HG02885 (cell line): ENCODE results near the gene DNAJC28.
"Not testable (repeated sequence)": the region's sequence is repeated elsewhere in the genome, so short reads cannot be mapped to it uniquely, and the experiment has no call there.

Source experiments
- ATAC-seq: cut with Tn5 transposase; IDR thresholded peaks from one replicate; pipeline ENCODE4 v1.9.1; 2021; ENCODE audit warnings: mild to moderate bottlenecking; ENCODE audit not compliant: unreplicated experiment, poor library complexity

Gene DNAJC28

DNA sequence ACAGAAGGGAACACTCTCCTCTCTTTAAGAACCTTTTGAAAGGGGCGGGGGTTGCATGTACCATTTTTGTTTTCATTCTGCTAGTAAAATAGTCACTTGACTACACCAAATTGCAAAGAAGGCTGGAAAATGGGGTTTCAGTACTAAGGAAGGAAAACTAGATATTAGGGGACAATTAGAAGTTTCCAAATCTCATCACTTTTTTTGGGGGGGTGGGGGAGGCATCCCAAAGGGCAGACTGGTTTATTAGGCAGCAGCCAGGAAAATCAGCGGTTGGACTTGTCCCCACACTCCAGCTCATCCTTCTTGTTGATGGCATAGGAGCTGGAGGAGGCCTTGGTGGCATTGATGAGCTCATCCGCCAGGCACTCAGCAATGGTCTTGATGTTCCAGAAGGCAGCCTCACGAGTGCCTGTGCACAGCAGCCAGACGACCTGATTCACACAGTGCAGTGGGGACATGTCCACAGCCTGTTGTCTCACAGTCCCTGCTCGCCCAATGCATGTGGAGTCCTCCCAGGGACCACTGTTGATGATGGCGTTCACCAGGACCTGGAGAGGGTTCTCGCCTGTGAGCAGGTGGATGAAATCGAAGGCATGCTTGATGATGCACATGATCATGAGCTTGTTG, 10.1 kb downstream of the DNAJC28 start:
- ATAC-seq, result no peak

DNA sequence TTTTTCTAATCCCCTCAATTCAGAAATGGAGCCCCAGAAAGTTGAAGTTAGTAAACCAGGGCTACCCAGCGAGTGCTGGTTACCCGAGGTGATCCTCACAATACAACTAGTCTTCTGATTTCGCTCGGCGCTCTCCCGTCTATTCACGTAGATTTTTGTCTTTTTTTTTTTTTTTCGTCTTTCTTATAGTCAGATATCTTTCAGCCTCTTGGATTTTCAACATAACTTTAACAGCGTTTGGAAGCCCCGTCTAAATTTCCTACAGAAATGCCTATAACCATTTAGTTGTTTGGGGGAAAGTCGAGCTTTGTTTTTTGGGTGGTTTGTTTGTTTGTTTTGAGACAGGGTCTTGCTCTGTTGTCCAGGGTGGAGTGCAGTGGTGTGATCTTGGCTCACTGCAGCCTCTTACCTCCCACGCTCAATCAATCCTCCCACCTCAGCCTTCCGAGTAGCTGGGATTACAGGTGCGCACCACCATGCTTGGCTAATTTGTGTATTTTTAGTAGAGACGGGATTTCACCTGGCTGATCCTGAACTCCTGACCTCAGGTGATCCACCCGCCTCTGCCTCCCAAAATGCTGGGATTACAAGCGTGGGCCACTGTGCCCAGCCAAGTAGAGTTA, 10.9 kb downstream of the DNAJC28 start:
- ATAC-seq, result no peak

DNA sequence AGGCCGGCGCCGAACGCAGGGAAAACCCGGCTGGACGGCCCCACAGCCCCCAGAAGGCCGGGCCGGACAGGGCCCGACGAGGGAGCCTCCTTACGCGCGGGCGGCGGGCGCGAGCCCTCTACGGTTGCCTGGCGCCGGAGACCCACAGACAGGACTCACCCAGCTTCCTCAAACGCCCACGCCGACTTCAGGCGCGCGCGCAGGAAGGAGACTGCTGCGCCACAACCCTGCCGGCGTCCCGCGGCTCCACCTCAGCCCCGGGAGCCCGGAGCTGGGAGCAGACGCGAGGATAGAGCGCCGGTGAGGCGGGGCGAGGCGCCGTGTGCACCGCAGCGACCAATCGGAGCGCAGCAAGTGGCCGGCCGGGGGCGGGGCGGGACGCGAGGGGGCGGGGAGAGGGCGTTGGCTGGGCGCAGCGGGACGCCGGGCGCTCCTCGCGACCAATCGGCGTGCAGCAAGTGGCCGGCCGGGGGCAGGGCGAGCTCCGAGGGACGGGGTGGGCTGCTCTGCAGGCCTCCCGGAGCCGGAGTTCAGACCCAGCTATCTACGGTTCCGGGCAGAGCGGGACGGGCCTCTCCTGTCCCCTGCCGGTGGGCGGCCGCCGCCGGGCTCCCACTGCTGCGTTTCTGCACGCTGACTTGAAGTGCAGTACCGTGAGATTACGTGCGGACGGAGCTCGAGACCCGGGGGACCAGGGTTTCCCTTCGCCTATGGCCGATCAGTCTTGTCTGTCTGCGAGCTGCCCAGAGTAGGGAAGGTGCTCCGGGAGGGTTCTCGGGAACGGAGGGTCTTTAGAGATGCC, 11.6 kb downstream of the DNAJC28 start, which contains the start of gene TMEM50B:
TMEM50B (minus strand) TSS at position 296 of the 802 bp plus-strand sequence. CDS start 11,089 bp downstream, outside the sequence.
- ATAC-seq, result peak; percentile 94

DNA sequence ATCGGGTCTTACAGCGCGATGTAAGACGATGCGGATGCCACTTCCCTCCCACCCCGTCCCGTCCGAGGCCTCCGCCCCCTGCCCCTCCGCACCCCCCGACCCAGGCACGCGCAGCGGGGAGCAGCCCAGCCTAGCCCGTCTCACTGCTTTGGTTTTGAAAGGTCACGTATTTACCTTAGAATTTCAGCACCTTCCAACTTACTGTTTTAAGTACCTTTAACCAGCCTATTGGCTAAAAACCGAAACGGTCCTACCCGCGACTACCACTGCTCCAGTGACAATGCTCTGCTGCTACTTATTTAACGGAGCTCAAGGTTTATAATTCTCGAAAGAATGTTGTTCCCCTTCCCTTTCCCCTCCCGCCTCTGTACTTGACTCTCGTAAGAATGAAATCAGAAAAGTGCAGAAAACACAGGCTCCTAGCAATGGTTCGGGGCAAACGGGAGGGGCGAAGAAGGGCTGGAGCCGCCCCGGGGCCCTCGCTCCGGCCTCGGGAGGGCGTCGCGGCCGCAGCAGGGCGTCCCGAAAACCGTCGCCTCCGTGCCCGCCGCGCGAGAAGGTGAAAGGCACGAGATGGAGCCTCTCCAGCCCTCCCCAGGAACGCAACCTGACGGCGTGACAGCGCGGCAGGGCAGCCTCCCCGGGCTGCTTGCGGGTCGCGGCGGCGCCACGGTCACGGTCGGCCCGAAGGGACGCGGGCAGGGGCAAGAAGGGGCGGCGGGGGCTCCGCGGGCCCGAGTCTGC, 12.4 kb downstream of the DNAJC28 start:
- ATAC-seq, result peak; percentile 21

DNA sequence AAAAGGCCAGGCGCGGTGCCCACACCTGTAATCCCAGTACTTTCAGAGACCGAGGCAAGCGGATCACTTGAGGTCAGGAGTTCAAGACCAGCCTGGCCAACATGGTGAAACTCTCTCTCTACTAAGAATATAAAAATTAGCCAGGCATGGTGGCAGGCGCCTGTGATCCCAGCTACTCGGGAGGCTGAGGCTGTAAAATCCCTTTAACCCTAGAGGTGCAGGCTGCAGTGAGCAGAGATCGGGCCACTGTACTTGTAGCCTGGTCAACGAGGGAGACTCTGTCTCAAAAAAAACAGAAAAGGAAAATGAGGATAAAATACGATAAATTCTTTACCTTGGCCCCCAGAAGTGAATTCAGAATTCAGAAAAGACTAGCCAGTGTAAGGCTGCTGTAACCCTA, 13.3 kb downstream of the DNAJC28 start:
- no peak for ATAC-seq

DNA sequence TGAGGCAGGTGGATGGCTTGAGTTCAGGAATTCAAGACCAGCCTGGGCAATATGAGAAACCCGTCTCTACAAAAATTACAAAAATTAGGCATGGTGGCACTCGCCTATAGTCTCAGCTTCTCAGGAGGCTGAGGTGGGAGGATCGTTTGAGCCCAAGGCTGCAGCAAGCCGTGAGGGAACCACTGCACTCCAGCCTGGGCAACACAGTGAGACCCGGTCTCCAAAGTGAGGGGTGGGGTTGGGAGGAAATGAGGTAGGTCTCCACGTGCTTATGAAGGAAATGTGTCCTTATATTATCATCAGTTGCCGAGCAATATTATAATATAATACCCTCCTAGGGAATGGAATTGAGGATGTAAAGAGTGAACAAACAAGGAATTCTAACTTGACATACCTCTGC, 14.4 kb downstream of the DNAJC28 start:
- no peak for ATAC-seq

DNA sequence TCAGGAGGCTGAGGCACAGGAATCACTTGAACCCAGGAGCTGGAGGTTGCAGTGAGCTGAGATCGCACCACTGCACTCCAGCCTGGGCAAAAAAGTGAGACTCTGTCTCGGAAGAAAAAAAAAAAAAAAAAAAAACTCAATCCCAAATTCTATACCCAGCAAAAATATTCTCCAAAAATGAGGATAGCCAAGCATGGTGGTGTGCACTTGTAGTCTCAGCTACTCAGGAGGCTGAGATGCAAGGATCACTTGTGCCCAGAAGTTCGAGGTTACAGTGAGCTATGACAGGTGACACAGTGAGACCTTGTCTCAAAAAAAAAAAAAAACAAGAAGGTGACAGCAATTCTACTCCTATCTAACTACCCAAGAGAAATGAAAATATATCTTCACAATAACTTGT, 18.2 kb downstream of the DNAJC28 start:
- ATAC-seq, result no peak

DNA sequence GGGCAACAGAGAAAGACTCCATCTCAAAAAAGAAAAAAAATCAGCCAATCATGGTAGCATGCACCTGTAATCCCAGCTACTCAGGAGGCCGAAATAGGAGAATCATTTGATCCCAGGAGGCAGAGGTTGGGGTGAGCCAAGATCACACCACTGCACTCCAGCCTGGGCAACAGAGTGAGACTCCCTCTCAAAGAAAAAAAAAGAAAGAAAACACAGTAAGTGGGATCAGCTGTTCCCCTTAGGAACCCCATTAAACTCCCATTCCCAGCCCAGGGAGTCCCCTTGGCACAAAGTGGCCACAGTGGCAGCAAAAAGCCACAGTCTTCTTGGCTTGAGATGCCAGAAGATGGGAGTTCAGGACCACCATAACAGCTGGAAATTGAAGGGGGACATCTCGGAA, 20.8 kb downstream of the DNAJC28 start:
- ATAC-seq, result no peak

DNA sequence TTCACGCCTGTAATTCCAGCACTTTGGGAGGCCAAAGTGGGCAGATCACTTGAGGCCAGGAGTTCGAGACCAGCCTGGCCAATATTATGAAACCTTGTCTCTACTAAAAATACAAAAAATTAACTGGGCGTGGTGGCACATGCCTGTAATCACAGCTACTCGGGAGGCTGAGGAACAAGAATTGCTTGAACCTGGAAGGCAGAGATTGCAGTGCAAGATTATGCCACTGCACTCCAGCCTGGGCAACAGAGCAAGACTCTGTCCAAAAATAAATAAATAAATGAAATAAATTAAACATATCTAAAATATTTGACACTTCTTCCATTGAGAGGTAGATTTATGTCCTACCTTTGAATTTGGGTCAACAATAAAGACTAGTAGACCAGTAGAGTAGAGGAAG, 22.3 kb downstream of the DNAJC28 start:
- not testable (repeated sequence) for ATAC-seq

DNA sequence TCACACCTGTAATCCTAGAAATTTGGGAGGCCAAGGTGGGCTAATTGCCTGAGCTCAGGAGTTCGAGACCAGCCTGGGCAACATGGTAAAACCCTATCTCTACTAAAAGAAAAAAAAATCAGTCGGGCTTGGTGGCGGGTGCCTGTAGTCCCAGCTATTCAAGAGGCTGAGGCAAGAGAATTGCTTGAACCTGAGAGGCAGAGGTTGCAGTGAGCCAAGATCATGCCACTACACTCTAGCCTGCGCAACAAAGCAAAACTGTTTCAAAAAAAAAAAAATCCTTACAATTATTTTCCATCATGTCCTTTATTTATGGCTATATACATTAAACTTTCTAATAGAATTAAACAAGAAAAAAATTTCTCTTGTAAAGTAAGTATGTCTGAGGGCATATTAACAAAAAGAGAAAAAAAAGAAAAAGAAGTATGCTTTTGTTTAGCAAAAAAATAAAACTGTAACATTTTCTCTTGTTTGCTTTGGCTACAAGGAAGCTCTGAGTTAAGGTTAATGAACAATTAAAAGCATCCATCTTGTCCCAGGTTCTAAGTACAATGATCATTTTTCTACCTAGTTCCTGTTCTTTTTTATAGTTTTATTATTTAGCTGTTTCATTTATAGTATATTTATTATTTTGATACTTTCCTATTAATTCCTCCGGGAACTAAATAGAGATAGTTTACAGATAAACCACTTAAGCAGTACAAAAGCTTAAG, 29.8 kb downstream of the DNAJC28 start:
- ATAC-seq, result no peak

DNA sequence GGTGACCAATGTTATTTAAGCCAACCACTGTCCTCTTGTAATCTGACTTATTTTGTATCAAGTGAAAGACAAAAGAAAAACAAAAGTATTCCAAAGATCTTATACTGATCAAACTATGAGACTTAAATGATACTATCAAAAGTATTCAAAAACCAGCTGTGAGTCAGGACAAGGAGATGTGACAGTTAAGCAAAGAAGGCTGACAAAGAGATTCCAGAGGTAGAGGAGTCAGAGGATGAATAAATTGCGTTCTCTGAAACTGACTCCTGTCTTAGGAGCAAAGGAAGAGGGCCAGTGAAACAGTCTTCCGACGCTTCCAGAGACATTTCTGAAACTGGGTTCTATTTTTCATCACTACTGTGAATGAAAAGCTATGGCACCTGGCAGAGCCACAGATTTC, 32.7 kb downstream of the DNAJC28 start:
- no peak for ATAC-seq

DNA sequence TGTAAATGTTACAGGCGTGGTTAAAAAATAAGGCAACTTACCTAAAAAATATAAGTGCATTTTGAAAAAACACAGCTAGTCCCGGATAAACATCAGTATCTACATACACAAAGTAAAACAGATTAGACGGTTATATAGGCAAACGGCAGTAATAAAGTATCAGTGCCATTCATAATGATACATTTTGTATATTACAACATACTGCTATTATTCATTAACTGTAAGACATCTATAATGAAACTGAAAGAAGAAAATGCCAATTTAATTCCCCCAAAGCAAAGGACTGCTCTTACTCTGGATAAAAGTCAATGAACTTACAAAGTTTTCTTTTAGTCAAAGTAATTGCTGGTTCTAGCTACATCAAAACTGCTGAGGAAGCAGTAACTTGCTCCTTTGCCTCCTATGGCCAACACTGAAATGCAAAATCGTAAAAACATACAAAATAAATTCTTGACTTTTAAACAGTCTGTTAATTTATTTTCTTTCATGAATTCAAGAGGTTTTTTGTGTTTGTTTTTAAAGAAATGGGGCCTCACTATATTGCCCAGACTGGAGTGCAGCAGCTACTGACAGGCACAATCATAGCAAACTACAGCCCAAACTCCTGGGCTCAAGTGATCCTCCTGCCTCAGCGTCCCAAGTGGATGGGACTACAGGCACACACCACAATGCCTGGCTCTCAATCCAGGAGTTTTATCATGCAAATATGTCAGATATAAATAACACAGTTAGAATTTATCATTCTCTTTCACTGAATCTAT, 35.6 kb downstream of the DNAJC28 start:
- ATAC-seq, result no peak

DNA sequence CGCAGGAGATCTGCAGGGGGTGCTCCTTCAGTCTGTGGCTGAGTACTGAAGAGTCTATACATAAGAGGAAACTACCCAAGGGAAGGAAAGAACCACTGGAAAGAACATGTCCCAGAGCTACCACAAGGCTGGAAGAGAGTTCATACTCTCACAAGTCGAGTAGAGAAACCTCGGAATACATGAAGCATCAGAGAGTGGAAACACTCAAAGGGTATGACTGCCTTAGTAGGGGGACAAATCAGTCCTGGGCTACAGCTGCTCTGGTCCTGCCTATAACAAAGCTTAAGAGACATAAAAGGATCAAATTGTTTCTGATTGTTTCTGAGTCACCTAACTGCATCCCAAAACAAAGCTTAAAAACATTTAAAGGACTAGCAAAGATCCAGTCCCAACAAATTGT, 39.2 kb downstream of the DNAJC28 start:
- no peak for ATAC-seq

DNA sequence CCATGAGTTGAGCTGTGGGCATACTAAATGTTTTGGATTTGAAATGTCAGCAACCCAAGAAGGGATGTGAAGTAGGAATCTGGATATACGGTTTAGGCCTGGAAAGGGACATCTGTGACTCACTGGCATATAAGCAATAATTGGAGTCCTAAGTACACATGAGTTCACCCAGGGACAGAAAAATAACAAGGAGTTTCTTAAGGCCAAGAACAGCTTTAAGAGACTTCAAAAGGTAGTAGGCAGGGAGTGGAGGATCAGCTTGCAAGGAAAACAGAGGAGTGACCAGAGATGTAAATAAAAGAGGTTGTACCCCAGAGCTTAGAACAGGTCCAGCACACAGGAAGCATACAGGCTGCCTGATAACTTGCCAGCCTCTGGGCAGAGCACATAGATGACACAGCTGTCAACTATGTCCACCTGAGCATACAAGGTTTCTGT, 39.9 kb downstream of the DNAJC28 start:
- no peak for ATAC-seq

DNA sequence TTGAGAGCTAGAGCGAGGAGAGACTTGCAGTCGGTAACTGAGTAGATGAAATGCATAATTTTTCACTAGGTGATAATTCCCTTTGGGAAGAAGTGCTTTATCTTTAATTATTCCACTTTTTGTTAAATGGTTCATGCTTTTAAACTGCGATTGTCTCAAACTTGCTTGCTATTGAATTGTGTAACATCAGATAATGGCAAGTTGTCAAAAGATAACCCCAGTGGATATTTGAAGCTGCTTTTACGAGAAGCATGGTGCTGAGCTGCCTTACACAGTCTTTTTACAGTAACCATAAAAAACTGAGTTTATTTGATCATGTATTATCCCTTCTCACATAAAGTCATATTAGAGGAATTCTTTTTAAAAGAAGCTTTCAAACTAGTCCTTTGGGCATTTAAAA, 41.9 kb downstream of the DNAJC28 start:
- ATAC-seq, result no peak

DNA sequence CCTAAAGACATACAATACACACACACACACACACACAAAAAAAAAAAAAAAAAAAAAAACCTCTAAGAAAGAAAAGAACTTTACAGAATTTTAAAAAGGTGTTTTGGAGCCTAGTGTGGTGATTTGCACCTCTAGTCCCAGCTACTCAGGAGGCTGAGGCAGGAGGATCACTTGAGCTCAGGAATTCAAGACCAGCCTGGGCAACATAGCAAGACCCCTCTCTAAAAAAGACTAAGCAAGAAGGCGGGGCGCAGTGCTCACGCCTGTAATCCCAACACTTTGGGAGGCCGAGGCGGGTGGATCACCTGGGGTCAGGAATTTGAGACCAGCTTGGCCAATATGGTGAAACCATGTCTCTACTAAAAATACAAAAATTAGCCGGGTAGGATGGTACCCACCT, 44.9 kb downstream of the DNAJC28 start:
- ATAC-seq, result not testable (repeated sequence)

DNA sequence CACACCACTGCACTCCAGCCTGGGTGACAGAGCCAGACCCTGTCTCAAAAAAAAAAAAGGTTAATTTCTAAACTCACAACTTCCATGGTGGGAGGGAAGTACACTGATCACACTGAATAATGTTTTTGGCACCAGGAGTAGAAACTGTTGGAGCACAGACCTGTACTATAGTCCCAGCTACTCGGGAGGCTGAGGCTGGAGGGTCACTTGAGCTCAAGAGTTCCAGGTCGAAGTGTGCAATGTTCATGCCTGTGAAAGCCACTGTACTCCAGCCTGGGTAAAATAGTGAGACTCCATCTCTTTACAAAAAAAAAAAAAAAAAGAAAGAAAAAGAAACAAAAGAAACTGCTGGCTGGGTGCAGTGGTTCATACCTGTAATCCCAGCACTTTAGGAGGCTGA, 47.0 kb downstream of the DNAJC28 start:
- ATAC-seq, result no peak

DNA sequence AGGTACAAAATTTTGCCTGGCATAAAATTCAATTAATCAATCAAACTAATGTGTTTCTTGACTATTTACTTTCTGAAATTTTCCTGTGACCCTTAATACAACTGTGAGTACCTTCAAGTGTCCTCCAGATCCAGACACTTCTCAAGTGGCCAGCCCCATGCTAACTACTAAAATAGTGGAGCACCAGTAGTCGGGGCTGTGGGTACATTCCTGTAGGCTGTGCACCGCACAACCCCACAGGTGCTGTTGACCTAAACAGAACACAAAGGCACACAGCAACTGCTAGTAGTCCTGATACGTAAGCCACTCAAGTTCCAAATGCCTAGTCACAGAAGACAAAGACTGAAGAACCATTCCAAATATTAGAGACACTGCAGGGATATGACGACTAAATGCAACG, 48.3 kb downstream of the DNAJC28 start:
- no peak for ATAC-seq
